GM12874 (cell line): ENCODE measurements around the gene SGTB.
A peak's percentile ranks its signal among the peaks of the same experiment; 100 is the strongest.

Experiments used
- CTCF ChIP-seq: IDR thresholded peaks from 2 replicates; pipeline ENCODE4 v1.5.1; 2011; ENCODE audit warnings: low read depth, mild to moderate bottlenecking, control low read depth, low read length, moderate library complexity; ENCODE audit not compliant: insufficient read depth

The SGTB gene

DNA sequence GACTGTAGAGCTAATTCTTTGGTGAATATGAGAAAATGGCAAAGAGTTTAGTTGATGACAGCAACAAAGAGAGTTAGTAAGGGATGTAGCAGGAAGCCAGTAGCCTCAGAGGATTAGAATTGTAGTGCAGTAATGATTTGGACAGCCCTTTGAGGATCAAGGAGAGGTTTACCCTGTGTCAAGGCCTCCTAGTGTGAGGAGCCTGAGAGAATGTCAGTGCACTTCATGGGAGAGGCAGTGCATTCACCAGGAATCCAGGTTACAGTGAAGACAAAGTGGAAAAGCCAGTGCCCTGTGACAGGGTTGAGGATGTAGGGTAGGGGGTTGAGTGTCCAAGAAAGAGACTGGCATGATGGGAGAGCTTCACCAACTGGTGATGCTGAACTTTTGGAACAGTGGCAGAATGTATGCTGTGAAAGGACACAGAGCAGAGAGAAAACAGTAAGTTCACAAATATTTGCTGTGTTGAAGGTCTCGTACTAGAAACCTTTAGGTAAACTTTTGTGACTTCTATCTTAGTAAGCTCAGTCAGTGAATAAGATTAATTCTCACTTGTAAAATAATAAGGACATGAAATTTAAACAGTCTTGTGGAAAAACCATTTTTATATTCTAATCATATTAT lies 27.4 kb upstream of the SGTB start:
- TF ChIP-seq CTCF: no peak

DNA sequence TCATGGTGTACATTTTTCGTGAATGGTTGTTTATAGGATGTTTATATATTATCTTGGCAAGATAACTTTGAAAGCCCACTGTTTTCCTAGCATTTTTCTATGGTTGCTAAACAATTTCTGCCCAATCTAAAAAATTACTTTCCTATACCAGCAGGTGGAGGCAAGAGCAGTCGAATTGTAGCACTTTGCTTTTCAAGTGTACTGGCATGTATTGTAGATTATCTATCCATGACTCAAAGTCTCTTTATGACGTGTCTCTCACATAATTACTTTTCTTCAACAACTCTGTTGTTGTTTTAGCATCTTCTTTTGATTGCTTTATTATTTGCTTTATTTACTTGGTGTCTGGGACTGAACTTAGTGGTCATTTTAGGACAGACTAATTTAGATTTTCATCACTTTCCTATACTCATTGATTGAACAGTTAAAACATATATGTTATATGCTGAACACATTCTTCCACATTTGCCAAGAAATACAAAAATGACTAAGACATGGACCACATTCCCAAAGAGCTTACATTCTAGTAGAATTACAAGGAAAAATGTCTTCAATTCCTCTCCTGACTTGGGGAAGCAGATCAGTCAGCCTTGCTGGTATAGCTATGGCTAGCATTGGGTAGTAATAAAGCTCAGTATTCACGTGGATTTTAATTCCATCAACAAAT lies 20.8 kb upstream of the SGTB start:
- peak; percentile 47; the same call in 1 of the 2 replicates for TF ChIP-seq CTCF

DNA sequence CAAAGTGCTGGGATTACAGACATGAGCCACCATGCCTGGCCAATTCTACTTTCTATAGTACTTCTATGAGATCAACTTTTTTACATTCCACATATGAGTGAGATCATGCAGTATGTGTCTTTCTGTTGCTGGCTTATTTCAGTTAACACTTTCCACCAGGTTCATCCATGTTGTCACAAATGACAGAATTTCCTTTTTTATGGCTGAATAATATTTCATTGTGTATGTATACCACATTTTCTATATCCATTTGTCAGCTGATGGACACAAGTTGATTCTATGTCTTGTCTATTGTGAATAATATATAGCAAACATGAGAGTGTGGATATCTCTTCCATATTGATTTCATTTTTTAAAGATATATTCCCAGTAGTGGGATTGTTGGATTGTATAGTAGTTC lies 17.3 kb upstream of the SGTB start:
- TF ChIP-seq CTCF: no peak

- TF ChIP-seq CTCF: no peak
Measured at GRCh38 chr5:65738305-65738704, 16.4 kb upstream of the SGTB start.

- no peak for TF ChIP-seq CTCF
Measured at GRCh38 chr5:65737842-65738241, 15.9 kb upstream of the SGTB start.

DNA sequence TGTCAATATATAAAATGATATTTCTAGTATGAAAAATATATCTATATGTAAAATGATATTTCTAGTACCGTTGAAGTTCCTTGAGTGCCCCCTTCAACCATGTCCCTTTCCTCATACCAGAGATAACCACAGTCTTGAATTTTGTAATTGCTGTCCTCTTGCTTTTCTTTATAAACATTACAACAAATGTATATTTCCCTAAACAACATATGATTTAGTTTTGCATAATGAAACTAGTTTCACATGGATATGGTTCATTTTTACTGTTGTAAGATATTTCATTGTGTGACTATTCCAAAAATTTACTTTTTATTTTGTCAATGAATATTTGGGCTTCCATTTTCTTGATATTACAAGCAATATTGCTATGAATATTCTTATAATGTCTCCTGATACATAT lies 14.1 kb upstream of the SGTB start:
- no peak for TF ChIP-seq CTCF

- no peak for TF ChIP-seq CTCF
Measured at GRCh38 chr5:65734921-65735320, 13.0 kb upstream of the SGTB start.
